Body of pancreas (tissue), 4 donors: ENCODE data around the gene ASMT. TPM values are rescaled to one million over a fixed set of nuclear protein-coding genes. Genes with fewer than 3 reads are reported as not detected.

ENCODE experiments used
- ATAC-seq: fragments of 150-250 bp; one replicate; pipeline ENCODE4 v1.9.1; 2016
- DNase-seq, 4 donors: peaks; one replicate each; pipeline ENCODE4 v3.0.0-alpha.2; 2019
- H3K27ac ChIP-seq, 4 donors: fragments of 200-600 bp; sonication (generic); 1 replicate in 3 of 4; 2 replicates in 1 of 4; pipeline versions ENCODE4 v1.5.1 to v1.6.1; 2016 to 2019; ENCODE audit warnings: mild to moderate bottlenecking in 1 of 4, mixed read lengths in 1 of 4, moderate library complexity in 1 of 4
- H3K27me3 ChIP-seq, 2 donors: fragments of 200-600 bp; sonication (generic); one replicate each; pipeline ENCODE4 v1.6.0; 2016; ENCODE audit warnings: mild to moderate bottlenecking in 1 of 2
- H3K36me3 ChIP-seq, 2 donors: fragments of 200-600 bp; sonication (generic); replicated peaks in 1 of 2; 2 replicates each; pipeline ENCODE4 v1.5.1; 2016; ENCODE audit warnings: low read depth in 2 of 2; ENCODE audit not compliant: insufficient read depth in 1 of 2
- H3K4me1 ChIP-seq: fragments of 200-600 bp; sonication (generic); one replicate; pipeline ENCODE4 v1.6.0; 2016
- H3K4me3 ChIP-seq, 2 donors: fragments of 200-600 bp; sonication (generic); 1 replicate in 1 of 2; 2 replicates in 1 of 2; pipeline ENCODE4 v1.5.1; 2016 to 2019
- H3K9me3 ChIP-seq, 3 donors: fragments of 200-600 bp; sonication (generic); 1 replicate in 2 of 3; 2 replicates in 1 of 3; pipeline ENCODE4 v1.5.1; 2016
- CTCF ChIP-seq, 7 experiments: fragments of 450-650 bp in 4 of 7; fragments of 200-600 bp in 3 of 7; sonication (generic) in 3 of 7; IDR thresholded peaks; one replicate each; pipeline ENCODE4 v1.5.1; 2016 to 2019; ENCODE audit warnings: antibody characterized with exemption in 7 of 7
- POLR2A ChIP-seq, 3 donors: fragments of 450-650 bp; IDR thresholded peaks; one replicate each; pipeline ENCODE4 v1.6.1; 2016; ENCODE audit warnings: antibody characterized with exemption in 3 of 3, mild to moderate bottlenecking in 2 of 3
- WGBS, 2 donors: methylation state at CpG; one replicate each; pipeline ENCODE4 v1.1.5; 2017; 5-methylcytosine and 5-hydroxymethylcytosine counted together
- intact Hi-C: fragments of 100-400 bp; cut with DNase I; formaldehyde crosslinking; loops from one replicate; pipeline ENCODE4 v1.15.1; 2023
- total RNA-seq, 2 donors: library from RNA; depleted of rRNA; stranded (reverse); fragments of >200 nt; gene quantifications; one replicate each; pipeline ENCODE4 v1.1.0, GENCODE V29; 2016

ASMT gene
- total RNA-seq, 2 donors from 2014 or later, result not detected

- H3K4me1 ChIP-seq, result no peaks in the 10 kb centered on the region
- no peak overlapping the region for H3K4me3 ChIP-seq
- DNase-seq (peak; percentile 38 to 71 (median 66)), ATAC-seq (peak; percentile 68)
- intact Hi-C loops, result no loop called here
- no peak overlapping the region for H3K27ac ChIP-seq
- peak; percentile 52 to 83 (median 76) for TF ChIP-seq CTCF (IDR thresholded peaks at IDR 0.05)
- no peak for TF ChIP-seq POLR2A (IDR thresholded peaks at IDR 0.05)
- H3K9me3 ChIP-seq, result no peaks in the 10 kb centered on the region
- H3K36me3 ChIP-seq, result no peaks in the 10 kb centered on the region
- no peaks in the 10 kb centered on the region for H3K27me3 ChIP-seq
- WGBS, 2 donors, result 14 to 27% methylated on average over 4 of the region's 4 CpGs
Observed at GRCh38 chrX:1581132-1581531, 33.7 kb upstream of the ASMT start.

DNA sequence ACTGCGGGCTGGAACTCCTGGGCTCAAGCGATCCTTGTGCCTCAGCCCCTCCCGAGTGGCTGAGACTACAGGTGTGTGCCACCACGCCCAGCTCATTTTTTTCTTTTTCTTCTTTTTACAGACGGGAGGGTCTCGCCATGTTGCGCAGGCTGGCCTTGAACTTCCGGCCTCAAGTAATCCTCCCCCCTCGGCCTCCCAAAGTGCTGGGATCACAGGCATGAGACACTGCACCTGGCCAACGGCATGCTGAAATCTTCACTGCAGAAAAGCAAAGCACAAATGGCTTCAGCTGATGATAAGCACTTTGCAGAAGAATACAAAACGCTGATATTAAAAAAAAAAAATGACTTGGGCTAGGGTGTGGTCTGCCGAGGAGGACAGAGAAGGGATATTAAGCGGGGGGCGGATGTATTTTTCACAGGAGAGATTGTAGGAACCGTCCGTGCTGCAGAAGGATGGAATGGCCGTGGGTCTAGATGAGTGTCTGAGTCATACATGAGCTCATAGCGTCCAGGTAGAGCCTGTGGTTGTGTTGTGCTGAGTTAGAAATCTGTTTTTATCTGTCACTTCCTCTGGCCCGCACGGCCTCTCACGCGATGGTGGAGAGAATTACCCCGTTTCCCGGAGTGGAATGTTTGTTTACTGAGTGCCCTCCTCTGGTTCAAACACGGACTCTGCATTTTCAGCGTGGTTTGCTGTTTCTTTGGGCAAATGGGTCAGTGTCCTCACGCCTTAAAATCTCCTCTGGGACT is 32.0 kb upstream of the ASMT start:
- Histone ChIP-seq H3K36me3 (no peaks in the 10 kb centered on the region), H3K27ac (no peak overlapping the region), H3K9me3 (no peaks in the 10 kb centered on the region), H3K4me1 (no peaks in the 10 kb centered on the region), H3K27me3 (no peaks in the 10 kb centered on the region), H3K4me3 (no peak overlapping the region)
- ATAC-seq (no peak), DNase-seq (no peak)
- WGBS, 2 donors, result 28 to 33% methylated on average over 26 of the region's 27 CpGs
- intact Hi-C loops, result no loop called here
- TF ChIP-seq CTCF (IDR thresholded peaks at IDR 0.05), result no peak
- no peak for TF ChIP-seq POLR2A (IDR thresholded peaks at IDR 0.05)

- TF ChIP-seq POLR2A (IDR thresholded peaks at IDR 0.05) (no peak), CTCF (IDR thresholded peaks at IDR 0.05) (no peak)
- WGBS, 2 donors, result 59 to 69% methylated on average over 8 of the region's 8 CpGs
Observed at GRCh38 chrX:1584237-1585011, 30.4 kb upstream of the ASMT start.

DNA sequence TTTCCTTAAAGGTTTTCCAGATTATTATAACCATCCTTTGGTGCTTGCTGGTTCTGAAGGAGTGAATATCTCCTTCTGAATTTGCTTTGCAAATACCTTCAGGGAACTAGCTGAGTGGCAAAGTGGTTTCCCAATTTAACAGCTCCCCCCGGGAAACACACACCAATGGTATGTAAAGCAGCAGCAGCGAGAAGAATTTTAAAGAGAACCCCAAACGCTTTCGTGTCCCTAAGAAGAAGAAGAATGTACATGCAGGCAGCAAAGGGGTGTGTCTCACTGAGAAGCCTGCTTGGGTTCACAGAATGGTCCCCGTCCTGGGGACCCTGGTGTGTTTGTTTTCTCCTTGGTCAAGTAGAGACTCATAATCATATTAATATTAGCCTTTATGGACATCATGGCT is 27.7 kb upstream of the ASMT start:
- no peak overlapping the region for H3K4me3 ChIP-seq
- TF ChIP-seq POLR2A (IDR thresholded peaks at IDR 0.05) (no peak), CTCF (IDR thresholded peaks at IDR 0.05) (no peak)
- WGBS, 2 donors, result 26 to 48% methylated on average over 5 of the region's 5 CpGs
- no peaks in the 10 kb centered on the region for H3K36me3 ChIP-seq
- H3K27me3 ChIP-seq, result no peaks in the 10 kb centered on the region
- no peaks in the 10 kb centered on the region for H3K4me1 ChIP-seq
- intact Hi-C loops, result no loop called here
- H3K27ac ChIP-seq, result no peak overlapping the region
- no peak for ATAC-seq
- DNase-seq, result no peak
- H3K9me3 ChIP-seq, result no peaks in the 10 kb centered on the region

More at GRCh38 chrX:1584237-1585011, 30.4 kb upstream of the ASMT start:
- intact Hi-C loops, result no loop called here
- Histone ChIP-seq H3K36me3 (no peaks in the 10 kb centered on the region), H3K4me1 (no peaks in the 10 kb centered on the region), H3K4me3 (no peak overlapping the region), H3K27me3 (no peaks in the 10 kb centered on the region), H3K9me3 (no peaks in the 10 kb centered on the region), H3K27ac (no peak overlapping the region)
- DNase-seq, result no peak
- no peak for ATAC-seq
